ENCODE measurements around the gene SMPD2.
"Not testable (repeated sequence)": the region's sequence is repeated elsewhere in the genome, so short reads cannot be mapped to it uniquely, and the experiment has no call there.

- not testable (repeated sequence) for TF ChIP-seq CTCF, POLR2A (IDR thresholded peaks at IDR 0.05)
These were observed 20.7 kb downstream of the SMPD2 start for GRCh38 chr6:109461205-109461604.
